SK-N-SH (cell line): ENCODE data around the gene CCDC68.

Experiments
- CHD2 ChIP-seq: fragments of 150-350 bp; IDR thresholded peaks from 2 replicates; pipeline ENCODE4 v1.6.1; 2018; ENCODE audit warnings: low read length; ENCODE audit not compliant: partially characterized antibody
- CTCF ChIP-seq: fragments of 200-600 bp; sonication (generic); IDR thresholded peaks from 2 replicates; pipeline ENCODE4 v1.6.1; 2017; ENCODE audit warnings: antibody characterized with exemption, mild to moderate bottlenecking, moderate library complexity
- EP300 ChIP-seq, 2 experiments: IDR thresholded peaks; 2 replicates each; pipeline versions ENCODE4 v1.4.0 to v1.6.1; 2012; ENCODE audit warnings: borderline replicate concordance in 1 of 2, low read depth in 1 of 2, low read length in 1 of 2
- EZH2phosphoT487 ChIP-seq: fragments of 200-600 bp; sonication (generic); IDR thresholded peaks from 2 replicates; pipeline ENCODE4 v1.6.1; 2017; ENCODE audit warnings: low read depth, mixed run types, mild to moderate bottlenecking, antibody characterized with exemption, moderate library complexity, borderline replicate concordance
- TF ChIP-seq, protein P1 (sequence below): IDR thresholded peaks from 2 replicates; pipeline ENCODE4 v1.4.0; 2012; ENCODE audit warnings: low read depth
- TF ChIP-seq, protein P2 (sequence below): IDR thresholded peaks from 2 replicates; pipeline ENCODE4 v1.4.0; 2012; ENCODE audit warnings: low read depth, borderline replicate concordance

DNA sequence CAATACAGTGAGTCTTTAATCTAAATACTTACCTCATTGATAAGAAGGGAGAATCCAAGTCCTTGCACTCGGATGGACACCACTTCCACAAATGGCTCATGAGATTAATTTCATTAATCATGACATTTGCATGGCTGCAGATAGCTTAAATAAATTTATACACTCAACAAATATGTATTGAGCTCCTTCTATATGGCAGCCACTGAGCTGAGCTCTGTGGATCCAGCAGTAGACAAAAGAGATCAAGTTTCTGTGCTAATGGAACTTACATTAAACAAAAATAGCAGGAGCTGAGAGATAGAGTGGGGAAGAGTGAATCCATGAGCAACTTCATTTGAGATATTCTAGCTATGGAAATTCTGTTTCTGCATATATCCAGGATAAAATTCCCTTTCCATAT lies 86.6 kb downstream of the CCDC68 start:
- no peak for TF ChIP-seq CTCF
- TF ChIP-seq EZH2phosphoT487, result no peak
- TF ChIP-seq EP300 (IDR thresholded peaks at IDR 0.05; ENCODE audit: borderline replicate concordance in 1 of 2, low read depth in 1 of 2, low read length in 1 of 2), result no peak
- TF ChIP-seq, protein P1, sequence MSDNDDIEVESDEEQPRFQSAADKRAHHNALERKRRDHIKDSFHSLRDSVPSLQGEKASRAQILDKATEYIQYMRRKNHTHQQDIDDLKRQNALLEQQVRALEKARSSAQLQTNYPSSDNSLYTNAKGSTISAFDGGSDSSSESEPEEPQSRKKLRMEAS, result no peak
- TF ChIP-seq, protein P2, sequence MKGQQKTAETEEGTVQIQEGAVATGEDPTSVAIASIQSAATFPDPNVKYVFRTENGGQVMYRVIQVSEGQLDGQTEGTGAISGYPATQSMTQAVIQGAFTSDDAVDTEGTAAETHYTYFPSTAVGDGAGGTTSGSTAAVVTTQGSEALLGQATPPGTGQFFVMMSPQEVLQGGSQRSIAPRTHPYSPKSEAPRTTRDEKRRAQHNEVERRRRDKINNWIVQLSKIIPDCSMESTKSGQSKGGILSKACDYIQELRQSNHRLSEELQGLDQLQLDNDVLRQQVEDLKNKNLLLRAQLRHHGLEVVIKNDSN, result no peak
- TF ChIP-seq CHD2, result no peak
